WTC11 (cell line): ENCODE measurements around the gene VWA8. TPM values are rescaled to one million over a fixed set of nuclear protein-coding genes. Genes with fewer than 3 reads are reported as not detected.

Experiments
- ATAC-seq: fragments of 200-7000 bp; cut with Tn5 transposase; 2 replicates; pipeline ENCODE4 v1.10.0; 2021; ENCODE audit warnings: mild to moderate bottlenecking, moderate library complexity
- CTCF ChIA-PET: fragments of 300-600 bp; sonication (Branson Sonifier 250); formaldehyde crosslinking; loops from one replicate; lab custom pipeline; 2021; ENCODE audit warnings: antibody characterized with exemption; lab: Charles Lee
- POLR2A ChIA-PET: fragments of 350-600 bp; sonication (Branson Sonifier 250); formaldehyde crosslinking; loops from one replicate; lab custom pipeline; 2021; ENCODE audit warnings: antibody characterized with exemption; lab: Charles Lee
- DNase-seq: peaks from one replicate; pipeline ENCODE4 v3.0.0; 2021; ENCODE audit warnings: low spot score
- H3K27ac Mint-ChIP-seq: 2 replicates; pipeline ENCODE4 v1.8.0; 2021; ENCODE audit warnings: mixed read lengths
- H3K27me3 Mint-ChIP-seq: 2 replicates; pipeline ENCODE4 v1.8.0; 2021; ENCODE audit warnings: low read depth, mild to moderate bottlenecking, moderate library complexity, mixed read lengths
- H3K36me3 Mint-ChIP-seq: 2 replicates; pipeline ENCODE4 v1.8.0; 2021; ENCODE audit warnings: mixed read lengths
- H3K4me1 Mint-ChIP-seq: 2 replicates; pipeline ENCODE4 v1.8.0; 2022; ENCODE audit warnings: mixed read lengths
- H3K4me3 Mint-ChIP-seq: 2 replicates; pipeline ENCODE4 v1.8.0; 2021; ENCODE audit warnings: mild to moderate bottlenecking, moderate library complexity, mixed read lengths
- H3K9me3 Mint-ChIP-seq: 2 replicates; pipeline ENCODE4 v1.8.0; 2021; ENCODE audit warnings: mixed read lengths
- CREB1 ChIP-seq: sonication (generic); formaldehyde crosslinking; IDR thresholded peaks from 2 replicates; pipeline ENCODE4 v1.8.0; 2023; ENCODE audit warnings: mild to moderate bottlenecking, missing genetic modification reagents
- ESRRA ChIP-seq: sonication (generic); formaldehyde crosslinking; IDR thresholded peaks from 2 replicates; pipeline ENCODE4 v1.8.1; 2022; ENCODE audit warnings: mild to moderate bottlenecking, missing genetic modification reagents, borderline replicate concordance
- ETV6 ChIP-seq: sonication (generic); formaldehyde crosslinking; IDR thresholded peaks from 2 replicates; pipeline ENCODE4 v1.8.1; 2022; ENCODE audit warnings: mild to moderate bottlenecking, missing genetic modification reagents
- FOXK1 ChIP-seq: sonication (generic); formaldehyde crosslinking; IDR thresholded peaks from 2 replicates; pipeline ENCODE4 v1.8.0; 2022; ENCODE audit warnings: mild to moderate bottlenecking, moderate library complexity, missing genetic modification reagents
- GTF2I ChIP-seq: fragments of 250-450 bp; sonication (Bioruptor Pico); conservative IDR thresholded peaks from 2 replicates; pipeline ENCODE4 v1.4.0; 2021; ENCODE audit warnings: mild to moderate bottlenecking
- IRF2 ChIP-seq: sonication (generic); formaldehyde crosslinking; IDR thresholded peaks from 2 replicates; pipeline ENCODE4 v1.8.0; 2022; ENCODE audit warnings: low read depth, missing genetic modification reagents, borderline replicate concordance
- KAT7 ChIP-seq: sonication (generic); formaldehyde crosslinking; IDR thresholded peaks from 2 replicates; pipeline ENCODE4 v1.8.1; 2023; ENCODE audit warnings: missing genetic modification reagents, mild to moderate bottlenecking, borderline replicate concordance
- MXD4 ChIP-seq: fragments of 250-450 bp; sonication (Bioruptor Pico); IDR thresholded peaks from 2 replicates; pipeline ENCODE4 v1.8.0; 2021; ENCODE audit warnings: mild to moderate bottlenecking, moderate library complexity, borderline replicate concordance
- NFE2L1 ChIP-seq: sonication (generic); formaldehyde crosslinking; IDR thresholded peaks from 2 replicates; pipeline ENCODE4 v1.8.1; 2023; ENCODE audit warnings: missing genetic modification reagents
- NFYB ChIP-seq: sonication (generic); formaldehyde crosslinking; conservative IDR thresholded peaks from 2 replicates; pipeline ENCODE4 v1.8.0; 2022; ENCODE audit warnings: low read depth, missing genetic modification reagents
- NR3C1 ChIP-seq: sonication (generic); formaldehyde crosslinking; conservative IDR thresholded peaks from 2 replicates; pipeline ENCODE4 v1.8.1; 2023; ENCODE audit warnings: low read depth, mild to moderate bottlenecking, missing genetic modification reagents
- OVOL2 ChIP-seq: fragments of 250-450 bp; sonication (Bioruptor Pico); IDR thresholded peaks from 2 replicates; pipeline ENCODE4 v1.9.0; 2021; ENCODE audit warnings: mild to moderate bottlenecking, borderline replicate concordance
- SMAD4 ChIP-seq: sonication (generic); formaldehyde crosslinking; IDR thresholded peaks from 2 replicates; pipeline ENCODE4 v1.8.0; 2022; ENCODE audit warnings: mild to moderate bottlenecking, missing genetic modification reagents
- ZNF121 ChIP-seq: sonication (generic); formaldehyde crosslinking; IDR thresholded peaks from 2 replicates; pipeline ENCODE4 v1.8.0; 2023; ENCODE audit warnings: missing genetic modification reagents
- ZNF232 ChIP-seq: sonication (generic); formaldehyde crosslinking; IDR thresholded peaks from 2 replicates; pipeline ENCODE4 v1.8.0; 2022; ENCODE audit warnings: mild to moderate bottlenecking, missing genetic modification reagents
- total RNA-seq: library from RNA; stranded (reverse); gene quantifications from 3 replicates; pipeline ENCODE4 v1.2.3, GENCODE V29; 2021
- TF ChIP-seq, protein P1 (sequence below): sonication (generic); formaldehyde crosslinking; IDR thresholded peaks from 2 replicates; pipeline ENCODE4 v1.8.1; 2022; ENCODE audit warnings: mild to moderate bottlenecking, moderate library complexity, missing genetic modification reagents
- TF ChIP-seq, protein P2 (sequence below): sonication (generic); formaldehyde crosslinking; IDR thresholded peaks from 2 replicates; pipeline ENCODE4 v1.8.1; 2023; ENCODE audit warnings: mild to moderate bottlenecking, moderate library complexity, missing genetic modification reagents
- TF ChIP-seq, protein P3 (sequence below): fragments of 250-450 bp; sonication (Bioruptor Pico); IDR thresholded peaks from 2 replicates; pipeline ENCODE4 v2.1.2; 2022; ENCODE audit warnings: mild to moderate bottlenecking, moderate library complexity
- TF ChIP-seq, protein P4 (sequence below): fragments of 250-450 bp; sonication (Bioruptor Pico); IDR thresholded peaks from 2 replicates; pipeline ENCODE4 v1.9.0; 2021; ENCODE audit warnings: moderate library complexity, mild to moderate bottlenecking, inconsistent platforms, borderline replicate concordance
- TF ChIP-seq, protein P5 (sequence below): sonication (generic); formaldehyde crosslinking; IDR thresholded peaks from 2 replicates; pipeline ENCODE4 v1.8.0; 2023; ENCODE audit warnings: missing genetic modification reagents
- TF ChIP-seq, protein P6 (sequence below): sonication (generic); formaldehyde crosslinking; IDR thresholded peaks from 2 replicates; pipeline ENCODE4 v1.8.1; 2023; ENCODE audit warnings: mild to moderate bottlenecking, missing genetic modification reagents, moderate library complexity
- TF ChIP-seq, protein P7 (sequence below): fragments of 200-600 bp; IDR thresholded peaks from 2 replicates; pipeline ENCODE4 v1.8.0; 2022; ENCODE audit warnings: antibody characterized with exemption
- TF ChIP-seq, protein P8 (sequence below): sonication (generic); formaldehyde crosslinking; IDR thresholded peaks from 2 replicates; pipeline ENCODE4 v1.8.1; 2023; ENCODE audit warnings: mild to moderate bottlenecking, missing genetic modification reagents

The VWA8 gene
- total RNA-seq, 1 experiment from 2014 or later = 19.9 TPM

DNA sequence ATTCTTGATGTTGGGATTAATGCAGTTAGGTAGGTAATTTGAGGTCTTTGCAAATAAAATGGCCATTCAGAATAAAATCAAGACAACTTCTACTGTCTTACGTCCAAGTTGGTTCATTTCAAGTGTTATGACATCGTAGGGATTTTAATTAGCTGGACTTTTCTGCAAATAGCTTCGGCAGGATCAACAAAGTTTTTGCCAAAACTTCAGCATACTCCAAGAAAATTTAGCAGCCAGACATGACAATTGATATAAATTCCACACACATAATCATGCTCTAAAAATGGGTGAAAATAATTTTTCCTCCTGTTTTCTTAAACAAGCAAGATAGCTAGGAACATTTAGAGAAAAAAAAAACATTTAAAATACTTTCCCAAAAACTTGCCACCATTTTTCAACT is 344.8 kb downstream of the VWA8 start:
- no peak for DNase-seq
- ATAC-seq = no peak
- POLR2A ChIA-PET = no interaction called here
- Mint-ChIP-seq H3K9me3 (peaks cover 8% of the 10 kb centered on the region), H3K27ac (no peak overlapping the region), H3K27me3 (no peaks in the 10 kb centered on the region), H3K4me3 (no peak overlapping the region), H3K4me1 (no peaks in the 10 kb centered on the region), H3K36me3 (peaks cover 17% of the 10 kb centered on the region)
- TF ChIP-seq CREB1 (CRISPR knock-in tag) (no peak), NFE2L1 (CRISPR knock-in tag) (no peak), FOXK1 (CRISPR knock-in tag) (no peak), NFYB (CRISPR knock-in tag) (no peak), ZNF232 (CRISPR knock-in tag) (no peak), OVOL2 (CRISPR knock-in tag) (no peak), ZNF121 (no peak)
- TF ChIP-seq, protein P1, sequence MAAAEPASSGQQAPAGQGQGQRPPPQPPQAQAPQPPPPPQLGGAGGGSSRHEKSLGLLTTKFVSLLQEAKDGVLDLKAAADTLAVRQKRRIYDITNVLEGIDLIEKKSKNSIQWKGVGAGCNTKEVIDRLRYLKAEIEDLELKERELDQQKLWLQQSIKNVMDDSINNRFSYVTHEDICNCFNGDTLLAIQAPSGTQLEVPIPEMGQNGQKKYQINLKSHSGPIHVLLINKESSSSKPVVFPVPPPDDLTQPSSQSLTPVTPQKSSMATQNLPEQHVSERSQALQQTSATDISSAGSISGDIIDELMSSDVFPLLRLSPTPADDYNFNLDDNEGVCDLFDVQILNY (CRISPR knock-in tag) = no peak
- TF ChIP-seq, protein P2, sequence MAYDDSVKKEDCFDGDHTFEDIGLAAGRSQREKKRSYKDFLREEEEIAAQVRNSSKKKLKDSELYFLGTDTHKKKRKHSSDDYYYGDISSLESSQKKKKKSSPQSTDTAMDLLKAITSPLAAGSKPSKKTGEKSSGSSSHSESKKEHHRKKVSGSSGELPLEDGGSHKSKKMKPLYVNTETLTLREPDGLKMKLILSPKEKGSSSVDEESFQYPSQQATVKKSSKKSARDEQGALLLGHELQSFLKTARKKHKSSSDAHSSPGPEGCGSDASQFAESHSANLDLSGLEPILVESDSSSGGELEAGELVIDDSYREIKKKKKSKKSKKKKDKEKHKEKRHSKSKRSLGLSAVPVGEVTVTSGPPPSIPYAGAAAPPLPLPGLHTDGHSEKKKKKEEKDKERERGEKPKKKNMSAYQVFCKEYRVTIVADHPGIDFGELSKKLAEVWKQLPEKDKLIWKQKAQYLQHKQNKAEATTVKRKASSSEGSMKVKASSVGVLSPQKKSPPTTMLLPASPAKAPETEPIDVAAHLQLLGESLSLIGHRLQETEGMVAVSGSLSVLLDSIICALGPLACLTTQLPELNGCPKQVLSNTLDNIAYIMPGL (CRISPR knock-in tag) = no peak
- TF ChIP-seq, protein P3, sequence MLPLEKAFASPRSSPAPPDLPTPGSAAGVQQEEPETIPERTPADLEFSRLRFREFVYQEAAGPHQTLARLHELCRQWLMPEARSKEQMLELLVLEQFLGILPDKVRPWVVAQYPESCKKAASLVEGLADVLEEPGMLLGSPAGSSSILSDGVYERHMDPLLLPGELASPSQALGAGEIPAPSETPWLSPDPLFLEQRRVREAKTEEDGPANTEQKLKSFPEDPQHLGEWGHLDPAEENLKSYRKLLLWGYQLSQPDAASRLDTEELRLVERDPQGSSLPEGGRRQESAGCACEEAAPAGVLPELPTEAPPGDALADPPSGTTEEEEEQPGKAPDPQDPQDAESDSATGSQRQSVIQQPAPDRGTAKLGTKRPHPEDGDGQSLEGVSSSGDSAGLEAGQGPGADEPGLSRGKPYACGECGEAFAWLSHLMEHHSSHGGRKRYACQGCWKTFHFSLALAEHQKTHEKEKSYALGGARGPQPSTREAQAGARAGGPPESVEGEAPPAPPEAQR (CRISPR knock-in tag) = no peak
- TF ChIP-seq, protein P4, sequence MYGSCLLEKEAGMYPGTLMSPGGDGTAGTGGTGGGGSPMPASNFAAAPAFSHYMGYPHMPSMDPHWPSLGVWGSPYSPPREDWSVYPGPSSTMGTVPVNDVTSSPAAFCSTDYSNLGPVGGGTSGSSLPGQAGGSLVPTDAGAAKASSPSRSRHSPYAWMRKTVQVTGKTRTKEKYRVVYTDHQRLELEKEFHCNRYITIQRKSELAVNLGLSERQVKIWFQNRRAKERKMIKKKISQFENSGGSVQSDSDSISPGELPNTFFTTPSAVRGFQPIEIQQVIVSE (CRISPR knock-in tag) = no peak
- CTCF ChIA-PET = no interaction called here

DNA sequence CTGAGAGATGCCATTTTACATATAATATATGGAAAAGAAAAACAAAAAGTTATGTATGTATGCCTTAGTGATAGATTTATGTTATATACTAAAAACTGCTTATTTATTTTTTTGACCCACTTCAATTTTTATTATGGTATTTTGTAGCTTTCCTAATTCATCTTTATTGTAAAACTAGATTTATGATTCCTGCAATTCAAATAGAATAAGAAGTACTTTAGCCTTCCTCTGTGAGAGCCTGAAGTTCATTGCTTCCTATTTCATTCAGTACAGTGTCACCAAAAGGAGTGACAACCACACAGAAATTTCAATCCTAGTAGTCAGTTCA is 345.4 kb downstream of the VWA8 start:
- ChIA-PET POLR2A (no interaction called here), CTCF (no interaction called here)
- Mint-ChIP-seq H3K4me3 (no peak overlapping the region), H3K27me3 (no peaks in the 10 kb centered on the region), H3K4me1 (no peaks in the 10 kb centered on the region), H3K9me3 (peaks cover 8% of the 10 kb centered on the region), H3K27ac (no peak overlapping the region), H3K36me3 (peaks cover 17% of the 10 kb centered on the region)
- no peak for ATAC-seq
- no peak for DNase-seq
- TF ChIP-seq, protein P5, sequence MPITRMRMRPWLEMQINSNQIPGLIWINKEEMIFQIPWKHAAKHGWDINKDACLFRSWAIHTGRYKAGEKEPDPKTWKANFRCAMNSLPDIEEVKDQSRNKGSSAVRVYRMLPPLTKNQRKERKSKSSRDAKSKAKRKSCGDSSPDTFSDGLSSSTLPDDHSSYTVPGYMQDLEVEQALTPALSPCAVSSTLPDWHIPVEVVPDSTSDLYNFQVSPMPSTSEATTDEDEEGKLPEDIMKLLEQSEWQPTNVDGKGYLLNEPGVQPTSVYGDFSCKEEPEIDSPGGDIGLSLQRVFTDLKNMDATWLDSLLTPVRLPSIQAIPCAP (CRISPR knock-in tag) = no peak
- TF ChIP-seq IRF2 (CRISPR knock-in tag) (no peak), KAT7 (CRISPR knock-in tag) (no peak), NR3C1 (CRISPR knock-in tag) (no peak), SMAD4 (CRISPR knock-in tag) (no peak), NFYB (CRISPR knock-in tag) (no peak), GTF2I (CRISPR knock-in tag) (no peak), ESRRA (CRISPR knock-in tag) (no peak), ETV6 (CRISPR knock-in tag) (no peak), MXD4 (no peak)
- TF ChIP-seq, protein P6, sequence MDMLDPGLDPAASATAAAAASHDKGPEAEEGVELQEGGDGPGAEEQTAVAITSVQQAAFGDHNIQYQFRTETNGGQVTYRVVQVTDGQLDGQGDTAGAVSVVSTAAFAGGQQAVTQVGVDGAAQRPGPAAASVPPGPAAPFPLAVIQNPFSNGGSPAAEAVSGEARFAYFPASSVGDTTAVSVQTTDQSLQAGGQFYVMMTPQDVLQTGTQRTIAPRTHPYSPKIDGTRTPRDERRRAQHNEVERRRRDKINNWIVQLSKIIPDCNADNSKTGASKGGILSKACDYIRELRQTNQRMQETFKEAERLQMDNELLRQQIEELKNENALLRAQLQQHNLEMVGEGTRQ (CRISPR knock-in tag) = no peak
- TF ChIP-seq, protein P2 (CRISPR knock-in tag) = no peak
- TF ChIP-seq, protein P7, sequence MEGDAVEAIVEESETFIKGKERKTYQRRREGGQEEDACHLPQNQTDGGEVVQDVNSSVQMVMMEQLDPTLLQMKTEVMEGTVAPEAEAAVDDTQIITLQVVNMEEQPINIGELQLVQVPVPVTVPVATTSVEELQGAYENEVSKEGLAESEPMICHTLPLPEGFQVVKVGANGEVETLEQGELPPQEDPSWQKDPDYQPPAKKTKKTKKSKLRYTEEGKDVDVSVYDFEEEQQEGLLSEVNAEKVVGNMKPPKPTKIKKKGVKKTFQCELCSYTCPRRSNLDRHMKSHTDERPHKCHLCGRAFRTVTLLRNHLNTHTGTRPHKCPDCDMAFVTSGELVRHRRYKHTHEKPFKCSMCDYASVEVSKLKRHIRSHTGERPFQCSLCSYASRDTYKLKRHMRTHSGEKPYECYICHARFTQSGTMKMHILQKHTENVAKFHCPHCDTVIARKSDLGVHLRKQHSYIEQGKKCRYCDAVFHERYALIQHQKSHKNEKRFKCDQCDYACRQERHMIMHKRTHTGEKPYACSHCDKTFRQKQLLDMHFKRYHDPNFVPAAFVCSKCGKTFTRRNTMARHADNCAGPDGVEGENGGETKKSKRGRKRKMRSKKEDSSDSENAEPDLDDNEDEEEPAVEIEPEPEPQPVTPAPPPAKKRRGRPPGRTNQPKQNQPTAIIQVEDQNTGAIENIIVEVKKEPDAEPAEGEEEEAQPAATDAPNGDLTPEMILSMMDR = no peak
- TF ChIP-seq, protein P8, sequence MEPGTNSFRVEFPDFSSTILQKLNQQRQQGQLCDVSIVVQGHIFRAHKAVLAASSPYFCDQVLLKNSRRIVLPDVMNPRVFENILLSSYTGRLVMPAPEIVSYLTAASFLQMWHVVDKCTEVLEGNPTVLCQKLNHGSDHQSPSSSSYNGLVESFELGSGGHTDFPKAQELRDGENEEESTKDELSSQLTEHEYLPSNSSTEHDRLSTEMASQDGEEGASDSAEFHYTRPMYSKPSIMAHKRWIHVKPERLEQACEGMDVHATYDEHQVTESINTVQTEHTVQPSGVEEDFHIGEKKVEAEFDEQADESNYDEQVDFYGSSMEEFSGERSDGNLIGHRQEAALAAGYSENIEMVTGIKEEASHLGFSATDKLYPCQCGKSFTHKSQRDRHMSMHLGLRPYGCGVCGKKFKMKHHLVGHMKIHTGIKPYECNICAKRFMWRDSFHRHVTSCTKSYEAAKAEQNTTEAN (CRISPR knock-in tag) = no peak
